VCaP (cell line): ENCODE measurements around the gene MILR1.
A peak's percentile ranks its signal among the peaks of the same experiment; 100 is the strongest.

Source experiments
- H3K27ac ChIP-seq: fragments of 450-650 bp; 2 replicates; pipeline ENCODE4 v1.5.1; 2017
- CTCF ChIP-seq: fragments of 450-650 bp; conservative IDR thresholded peaks from 2 replicates; pipeline ENCODE4 v1.5.1; 2017; ENCODE audit warnings: mild to moderate bottlenecking, moderate library complexity

Gene MILR1

GRCh38 chr17:64506576-64507412, 57.9 kb downstream of the MILR1 start, which contains the start of gene CEP95:
TSS of gene CEP95 (plus strand) at chr17:64506977. CDS start at chr17:64507098, 121 bp downstream.
- no peak for TF ChIP-seq CTCF
- peak within 1 kb of the TSS; percentile 98 for H3K27ac ChIP-seq

- peak overlapping the region; percentile 98 for H3K27ac ChIP-seq
- TF ChIP-seq CTCF: peak; percentile 72
These were observed 58.5 kb downstream of the MILR1 start for GRCh38 chr17:64507413-64507782.

GRCh38 chr17:64508683-64509082, 59.8 kb downstream of the MILR1 start:
- no peak for TF ChIP-seq CTCF
- no peak overlapping the region for H3K27ac ChIP-seq

- no peak overlapping the region for H3K27ac ChIP-seq
- TF ChIP-seq CTCF: no peak
These were observed 60.3 kb downstream of the MILR1 start for GRCh38 chr17:64509179-64509578.

- no peak for TF ChIP-seq CTCF
- no peak overlapping the region for H3K27ac ChIP-seq
These were observed 66.5 kb downstream of the MILR1 start for GRCh38 chr17:64515419-64515818.

- H3K27ac ChIP-seq: no peak overlapping the region
- TF ChIP-seq CTCF: no peak
These were observed 66.9 kb downstream of the MILR1 start for GRCh38 chr17:64515829-64516228.
